Islet of Langerhans (tissue), 1 donor: ENCODE results near the gene CBR3.
A peak's percentile ranks its signal among the peaks of the same experiment; 100 is the strongest.

ENCODE experiments used
- FAIRE-seq: peaks from one replicate; lab custom pipeline; 2011; peaks lifted over from hg19 to GRCh38; lab: Jason Lieb, UNC

CBR3 gene

DNA sequence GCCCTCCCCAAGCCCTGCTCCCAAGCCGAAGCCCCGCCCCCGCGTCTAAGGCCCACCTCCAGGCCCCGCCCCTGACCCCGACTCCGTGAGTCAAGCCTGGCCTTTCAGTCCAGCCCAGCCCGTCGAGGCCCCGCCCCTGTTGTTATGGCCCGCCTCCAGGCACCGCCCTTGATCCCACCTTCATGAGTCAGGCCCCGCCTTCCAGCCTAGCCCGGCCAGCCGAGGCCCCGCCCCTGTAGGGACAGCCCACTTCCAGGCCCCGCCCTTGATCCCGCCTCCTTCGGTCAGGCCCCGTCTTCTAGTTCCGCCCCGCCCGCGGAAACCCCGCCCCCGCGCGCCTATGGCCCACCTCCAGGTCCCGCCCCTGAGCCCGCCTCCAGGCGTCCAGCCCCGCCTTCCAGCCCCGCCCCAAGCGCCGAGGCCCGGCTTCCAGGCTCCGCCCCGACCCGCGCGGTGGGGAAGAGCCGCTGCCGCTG, 21.5 kb downstream of the CBR3 start:
- FAIRE-seq: peak; percentile 47

DNA sequence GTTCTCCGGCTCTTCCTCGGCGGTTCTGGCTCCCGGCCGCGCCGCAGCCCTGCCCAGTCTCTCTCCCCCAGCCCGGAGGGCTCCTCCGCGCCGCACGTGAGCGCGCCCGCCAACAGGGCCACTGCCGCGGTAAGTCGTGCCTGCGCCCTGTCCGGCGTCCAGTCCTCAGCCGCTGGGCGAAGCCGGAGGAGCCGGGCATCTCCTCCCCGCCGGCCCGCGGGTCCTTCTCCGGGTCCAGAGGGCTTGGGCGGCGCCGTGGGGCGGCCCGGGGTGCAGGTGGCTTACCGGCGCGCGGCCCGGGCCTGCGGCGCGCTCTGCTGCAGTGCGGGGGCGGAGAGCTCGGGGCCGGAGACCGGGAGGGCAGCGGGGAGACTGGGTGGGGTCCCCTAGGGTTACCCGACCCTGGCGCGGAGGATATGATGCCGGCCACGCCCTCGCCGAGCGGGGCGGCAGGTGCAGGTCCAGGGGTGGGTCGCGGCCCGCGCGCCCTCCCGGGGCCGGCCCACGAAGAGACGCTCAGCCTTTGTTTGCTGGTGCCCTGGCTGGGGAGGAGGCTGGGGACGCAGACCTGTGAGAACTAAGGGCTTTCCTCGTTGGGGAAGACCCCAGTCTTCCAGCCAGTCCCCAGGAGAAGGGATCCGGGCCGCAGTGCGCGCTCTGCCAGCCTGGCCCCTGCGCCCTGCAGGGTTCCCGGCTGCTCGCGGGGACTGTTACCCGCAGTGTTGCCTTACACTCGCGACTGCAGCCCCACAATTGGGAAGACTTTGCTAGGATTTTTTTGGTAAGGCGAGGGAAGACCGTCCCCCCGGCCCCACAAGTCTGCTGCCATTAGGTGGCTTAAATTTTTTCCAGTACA, 22.2 kb downstream of the CBR3 start, which contains the start of gene DOP1B:
Gene DOP1B, plus strand, starts transcription at position 10 of the 856 bp plus-strand sequence. CDS start 7,910 bp downstream, outside the sequence.
- no peak for FAIRE-seq

DNA sequence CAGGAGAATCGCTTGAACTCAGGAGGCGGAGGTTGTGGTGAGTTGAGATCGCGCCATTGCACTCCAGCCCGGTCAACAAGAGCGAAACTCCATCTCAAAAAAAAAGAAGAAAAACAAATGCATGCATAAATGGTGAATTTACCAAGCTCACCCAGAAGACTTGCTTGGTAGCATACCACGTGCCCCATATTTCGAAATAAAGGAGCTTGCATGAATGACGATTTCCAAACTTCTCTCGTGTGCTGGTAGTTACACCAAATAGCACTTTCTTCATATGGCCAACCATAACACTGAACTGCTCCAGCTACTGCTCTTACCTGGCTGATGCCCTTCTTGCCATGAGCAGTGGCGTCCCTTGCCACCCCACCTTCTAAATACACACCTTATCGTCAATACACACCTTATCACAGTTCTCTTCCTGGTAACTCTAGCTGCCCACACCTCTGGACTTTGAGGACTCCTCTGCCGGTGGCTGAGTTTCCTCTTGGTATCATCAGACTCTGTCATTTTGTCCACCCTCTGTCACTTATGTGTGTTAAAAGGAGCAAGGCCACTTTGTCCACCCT, 24.6 kb downstream of the CBR3 start:
- no peak for FAIRE-seq

DNA sequence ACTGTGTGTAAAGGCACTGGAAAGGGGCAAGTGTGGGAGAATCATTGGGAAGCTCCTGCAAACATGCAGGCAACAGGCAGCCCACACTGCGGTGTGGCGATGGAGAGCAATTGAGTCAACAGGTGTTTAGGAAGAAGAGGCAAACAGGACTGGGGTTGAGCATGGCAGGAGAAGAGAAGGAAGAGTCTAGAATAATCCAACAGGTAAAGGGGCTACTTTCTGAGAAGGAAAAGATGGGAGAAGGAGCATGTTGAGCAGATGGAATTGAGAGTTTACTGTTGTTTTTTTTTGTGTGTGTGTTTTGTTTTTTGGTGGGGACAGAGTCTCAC, 25.9 kb downstream of the CBR3 start:
- FAIRE-seq: no peak

DNA sequence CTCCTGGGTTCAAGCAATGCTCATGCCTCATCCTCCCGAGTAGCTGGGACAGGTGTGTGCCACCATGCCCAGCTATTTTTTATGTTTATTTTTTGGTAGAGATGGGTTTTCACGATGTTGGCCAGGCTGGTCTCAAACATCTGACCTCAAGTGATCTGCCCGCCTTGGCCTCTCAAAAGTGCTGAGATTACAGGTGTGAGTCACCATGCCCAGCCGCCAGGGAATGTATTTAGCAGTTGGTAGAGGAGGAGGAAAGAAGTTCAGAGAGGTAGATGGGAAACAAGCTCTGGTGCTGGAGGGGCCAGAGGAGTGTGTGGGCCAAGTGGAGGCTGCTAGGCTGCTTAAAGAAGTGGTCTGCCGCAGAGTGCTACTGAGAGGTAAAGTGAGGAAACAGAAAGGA, 27.8 kb downstream of the CBR3 start:
- no peak for FAIRE-seq

DNA sequence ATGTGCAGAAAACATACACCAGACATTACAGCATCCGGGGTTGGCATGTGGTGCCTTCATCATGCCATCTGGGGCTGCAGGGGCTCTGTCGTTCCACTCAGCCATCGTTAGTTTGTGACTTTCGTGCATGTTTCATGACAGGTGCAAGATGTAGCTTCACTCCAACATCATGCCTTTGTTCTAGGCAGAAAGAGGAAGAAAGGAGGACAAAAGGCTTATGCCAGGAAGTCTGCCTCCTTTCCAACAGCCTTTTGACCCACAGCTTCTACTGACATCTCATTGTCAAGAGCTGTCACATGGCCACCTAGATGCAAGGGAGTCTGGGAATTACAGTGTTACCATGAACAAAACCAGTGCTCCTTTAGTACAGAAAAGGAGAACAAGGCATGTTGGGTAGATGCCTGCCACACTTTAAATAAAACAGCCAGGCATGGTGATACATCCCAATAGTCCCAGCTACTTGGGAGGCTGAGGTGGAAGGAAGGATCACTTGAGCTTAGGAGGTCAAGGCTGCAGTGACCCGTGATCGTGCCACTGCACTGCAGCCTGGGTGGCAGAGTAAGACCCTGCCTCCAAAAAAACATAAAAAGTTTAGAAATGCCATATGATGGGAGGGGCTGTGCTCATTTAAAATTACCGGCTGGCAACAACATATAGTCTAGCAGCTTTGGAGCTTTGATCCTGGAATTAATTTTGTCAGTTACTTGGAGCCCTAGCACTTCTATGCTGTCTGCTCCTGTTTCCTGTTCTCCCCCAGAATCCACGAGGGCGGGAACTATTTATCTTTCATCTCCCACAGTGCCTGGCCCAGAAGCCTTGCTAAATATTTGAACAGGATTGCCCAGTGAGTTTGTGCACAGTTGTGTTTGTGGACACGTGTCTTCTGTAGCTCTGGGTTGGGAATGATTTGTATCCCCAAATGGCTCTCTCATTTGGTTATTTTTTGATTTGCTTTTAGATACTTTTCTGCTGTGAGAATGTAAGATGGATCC, 29.2 kb downstream of the CBR3 start:
- no peak for FAIRE-seq

DNA sequence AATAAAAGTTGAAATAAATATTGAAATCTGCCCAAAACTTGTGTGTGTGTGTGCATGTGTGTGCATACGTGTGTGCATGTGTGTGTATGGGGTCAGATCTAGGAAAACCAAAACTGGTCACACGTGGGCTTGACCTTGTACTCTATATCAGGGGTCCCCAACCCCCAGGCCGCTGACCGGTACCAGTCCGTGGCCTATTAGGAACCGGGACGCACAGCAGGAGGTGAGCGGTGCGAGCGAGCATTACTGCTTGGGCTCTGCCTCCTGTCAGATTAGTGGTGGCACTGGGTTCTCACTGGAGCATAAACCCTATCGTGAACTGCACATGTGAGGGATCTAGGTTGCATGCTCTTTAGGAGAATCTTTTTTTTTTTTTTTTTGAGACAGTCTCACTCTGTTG, 30.5 kb downstream of the CBR3 start:
- FAIRE-seq: no peak

DNA sequence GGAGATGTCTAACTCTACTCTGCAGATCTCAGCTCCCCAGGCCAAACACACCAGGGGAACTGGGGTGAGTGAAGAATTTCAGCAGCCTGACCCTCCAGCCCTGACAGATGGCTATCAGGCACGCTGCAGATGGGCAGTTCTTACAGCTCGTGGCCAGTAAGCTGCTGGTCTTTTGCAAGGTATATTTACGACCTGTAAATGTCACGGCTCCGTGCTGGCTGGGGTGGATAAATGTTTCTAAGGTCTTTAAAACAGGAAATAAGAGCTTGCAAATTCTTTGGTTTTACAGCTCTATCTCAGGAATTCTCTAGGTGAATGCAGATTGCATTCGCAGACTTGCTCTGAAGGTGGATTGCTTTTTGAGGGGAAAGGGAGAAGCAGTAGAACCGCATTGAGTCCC, 31.8 kb downstream of the CBR3 start:
- FAIRE-seq: no peak

DNA sequence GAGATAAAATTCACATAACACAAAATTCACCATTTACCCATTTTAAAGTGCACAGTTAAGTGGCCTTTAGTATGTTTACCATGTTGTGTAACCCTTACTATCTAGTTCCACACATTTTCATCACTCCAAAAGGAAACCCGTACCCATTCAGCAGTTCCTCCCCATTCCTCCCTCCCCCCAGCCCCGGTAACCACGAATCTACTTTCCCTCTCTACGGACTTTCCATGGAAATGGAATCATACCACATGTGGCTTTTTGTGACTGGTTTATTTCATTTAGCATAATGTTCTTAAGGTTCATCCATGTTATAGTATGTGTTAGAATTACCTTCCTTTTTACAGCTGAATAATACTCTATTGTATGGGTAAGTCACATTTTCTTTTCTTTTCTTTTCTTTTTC, 32.7 kb downstream of the CBR3 start:
- no peak for FAIRE-seq

DNA sequence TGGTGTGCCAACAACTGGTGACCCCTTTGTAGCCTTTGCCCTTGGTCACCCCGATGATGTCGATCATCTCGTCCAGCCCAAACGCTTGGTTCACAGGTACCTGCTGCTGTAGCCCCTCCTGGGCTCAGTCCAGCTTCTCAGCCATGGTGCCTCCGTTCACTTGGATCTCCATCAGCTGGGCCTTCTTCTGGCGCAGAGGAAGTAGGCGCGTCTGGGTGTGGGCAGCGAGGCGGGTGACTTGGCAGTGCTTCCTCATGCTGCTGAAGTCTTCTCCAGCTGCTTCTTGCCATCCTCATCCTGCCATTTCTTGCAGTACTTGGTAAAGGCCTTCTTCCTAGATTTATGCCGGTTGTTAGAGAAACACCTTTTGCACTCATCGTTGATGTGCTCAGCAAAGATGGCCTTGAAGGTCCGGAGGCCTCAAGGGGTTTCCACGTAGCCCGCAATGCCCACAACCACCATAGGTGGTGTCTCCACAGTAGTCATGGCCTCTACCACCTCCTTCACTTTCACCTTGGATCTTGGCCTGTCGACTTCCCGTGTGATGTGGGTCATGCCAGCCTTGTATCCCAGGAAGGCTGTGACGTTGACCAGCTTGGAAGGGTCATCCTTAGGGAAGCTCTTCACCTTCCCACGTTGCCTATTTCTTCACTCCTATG, 34.7 kb downstream of the CBR3 start:
- FAIRE-seq: no peak

DNA sequence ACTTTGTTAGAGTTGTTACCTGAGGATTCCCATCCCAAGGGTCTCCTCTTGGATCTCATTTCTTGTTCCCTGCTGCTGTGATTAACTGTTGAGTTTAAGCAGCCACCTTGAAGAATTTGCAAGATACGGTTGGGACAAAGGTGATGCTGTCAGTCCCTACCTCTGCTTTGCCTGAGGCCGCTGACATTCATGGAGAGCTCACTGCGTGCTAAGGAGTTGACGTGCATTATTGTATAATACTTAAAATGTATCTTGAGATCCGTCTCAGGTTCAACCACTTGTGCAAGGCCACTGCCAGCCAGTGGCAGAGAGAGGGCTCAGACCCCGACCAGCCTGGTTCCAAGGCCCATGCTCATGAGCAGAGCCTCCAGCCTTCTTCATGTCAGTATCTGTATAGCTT, 35.9 kb downstream of the CBR3 start:
- no peak for FAIRE-seq

DNA sequence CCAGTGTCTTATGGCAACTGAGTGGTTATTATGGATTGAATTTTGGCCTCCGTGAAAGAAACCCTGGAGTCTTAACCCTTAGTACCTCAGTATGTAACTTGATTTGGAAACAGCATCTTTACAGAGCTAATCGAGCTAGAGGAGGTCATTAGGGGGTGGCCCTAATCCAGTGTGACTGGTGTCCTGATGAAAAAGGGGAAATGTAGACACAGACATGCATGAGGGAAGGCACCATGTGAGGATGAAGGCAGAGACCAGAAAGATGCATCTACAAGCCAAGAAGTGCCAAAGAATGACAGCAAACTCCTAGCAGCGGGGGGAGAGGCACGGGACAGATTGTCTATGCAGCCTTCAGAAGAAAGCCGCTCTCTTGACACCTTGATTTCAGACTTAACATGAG, 36.5 kb downstream of the CBR3 start:
- no peak for FAIRE-seq

DNA sequence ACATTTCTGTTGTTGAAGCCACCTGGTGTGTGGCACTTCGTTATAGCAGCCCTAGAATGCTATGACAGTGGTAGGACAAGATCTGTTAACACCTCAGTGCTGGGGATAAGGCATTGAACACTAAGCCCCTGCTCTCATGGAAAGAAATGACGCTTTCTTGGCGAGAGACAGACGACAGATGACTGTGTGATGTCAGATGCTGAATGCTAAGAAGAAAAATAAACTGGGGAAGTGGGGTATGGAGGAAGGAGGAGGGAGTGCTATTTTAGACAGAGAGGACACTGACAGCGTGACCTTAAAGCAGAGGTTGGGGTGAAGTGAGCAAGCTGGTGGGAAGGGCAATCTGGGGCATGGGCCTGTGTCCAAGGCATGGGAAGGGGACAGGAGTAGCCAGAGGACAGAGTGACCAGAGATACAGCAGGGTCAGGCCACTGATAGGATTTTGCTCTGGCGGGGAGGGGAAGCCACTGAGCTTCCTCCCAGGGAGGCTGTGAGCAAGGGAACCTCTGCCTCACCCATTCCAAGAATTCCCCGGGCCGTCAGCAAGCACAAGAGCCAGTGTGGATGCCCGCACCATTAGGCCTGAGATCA, 37.0 kb downstream of the CBR3 start:
- no peak for FAIRE-seq

DNA sequence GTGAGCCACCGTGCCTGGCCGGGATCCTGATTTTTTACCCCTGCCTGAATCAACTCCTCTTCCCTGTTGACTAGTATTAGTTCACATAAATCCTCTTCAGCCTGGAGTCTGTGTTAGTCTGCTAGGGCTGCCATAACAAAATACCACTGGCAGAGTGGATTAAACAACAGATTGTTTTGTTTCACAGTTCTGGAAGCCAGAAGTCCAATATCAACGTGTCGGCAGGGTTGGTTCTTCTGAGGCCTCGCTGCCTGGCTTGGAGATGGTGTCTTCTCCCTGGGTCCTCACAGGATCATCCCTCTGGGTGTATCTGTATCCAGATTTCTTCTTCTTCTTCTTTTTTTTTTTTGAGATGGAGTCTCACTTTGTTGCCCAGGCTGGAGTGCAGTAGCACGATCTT, 39.9 kb downstream of the CBR3 start:
- no peak for FAIRE-seq

DNA sequence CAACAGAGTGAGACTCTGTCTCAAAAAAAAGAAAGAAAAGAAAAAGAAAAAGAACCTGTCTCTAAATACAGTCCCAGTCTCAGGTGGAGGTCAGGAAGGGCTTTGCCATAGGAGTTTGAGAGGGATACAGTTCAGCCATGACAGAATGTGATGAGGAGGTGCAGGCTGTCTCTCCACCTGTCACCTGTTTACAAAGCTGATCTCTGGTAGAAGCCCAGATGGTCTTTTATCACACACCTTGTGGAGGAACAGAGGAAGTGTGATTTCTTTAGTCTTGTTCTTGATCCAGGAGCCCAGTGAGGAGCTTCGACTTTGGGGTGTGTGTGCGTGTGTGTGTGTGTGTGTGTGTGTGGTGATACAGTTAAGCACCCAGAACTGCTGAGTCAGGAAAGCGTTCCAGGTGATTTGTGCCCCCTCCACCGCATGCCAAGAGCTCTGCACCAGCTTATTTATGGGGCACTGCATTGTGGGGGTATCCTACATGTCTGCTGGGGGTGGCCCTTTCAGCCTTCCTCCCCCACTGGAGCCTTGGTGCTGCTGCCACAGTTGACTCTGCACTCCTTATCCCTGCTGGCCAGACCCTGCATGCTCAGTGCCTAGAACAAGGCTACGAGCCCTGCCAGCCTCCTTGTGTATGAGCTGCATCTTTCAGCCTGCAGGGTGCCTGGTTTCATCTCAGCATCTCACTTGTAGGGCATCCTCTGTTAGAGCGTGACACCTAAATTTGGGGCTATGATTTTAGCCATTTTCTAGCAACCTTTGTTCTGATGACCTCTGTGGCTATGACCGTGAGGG, 41.1 kb downstream of the CBR3 start:
- FAIRE-seq: no peak

DNA sequence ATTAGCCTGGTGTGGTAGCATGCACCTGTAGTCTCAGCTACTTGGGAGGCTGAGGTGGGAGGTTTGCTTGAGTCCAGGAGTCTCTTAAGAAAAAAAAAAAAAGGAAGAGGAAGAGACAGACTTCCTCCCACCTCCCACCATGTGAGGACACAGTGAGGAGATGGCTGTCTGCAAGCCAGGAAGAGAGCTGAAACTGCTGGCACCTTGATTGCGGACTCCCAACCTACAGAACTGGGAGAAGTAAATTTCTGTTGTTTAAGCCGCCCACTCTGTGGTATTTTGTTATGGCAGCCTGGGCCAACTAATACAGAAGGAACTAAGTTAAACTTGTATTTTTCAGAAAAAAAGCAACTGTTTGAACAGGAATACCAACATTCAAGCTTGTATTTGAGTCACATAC, 43.5 kb downstream of the CBR3 start:
- FAIRE-seq: no peak

DNA sequence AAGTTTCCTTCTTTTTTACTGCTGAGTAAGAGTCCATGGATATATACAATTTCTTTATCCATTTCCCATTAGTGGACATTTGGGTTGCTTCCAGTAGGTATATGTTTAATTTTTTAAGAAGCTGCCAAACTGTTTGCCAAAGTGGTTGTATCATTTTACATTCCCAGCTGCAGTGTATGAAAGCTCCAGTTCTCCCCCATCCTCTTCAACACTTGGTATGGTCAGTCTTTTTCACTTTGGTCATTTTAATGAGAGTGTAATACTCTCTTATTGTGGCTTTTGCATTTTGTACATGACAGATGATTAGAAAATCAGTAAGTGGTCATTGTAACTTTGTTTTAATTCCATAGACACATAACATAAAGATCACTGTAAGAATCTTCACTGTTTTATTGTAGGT, 44.3 kb downstream of the CBR3 start:
- no peak for FAIRE-seq

DNA sequence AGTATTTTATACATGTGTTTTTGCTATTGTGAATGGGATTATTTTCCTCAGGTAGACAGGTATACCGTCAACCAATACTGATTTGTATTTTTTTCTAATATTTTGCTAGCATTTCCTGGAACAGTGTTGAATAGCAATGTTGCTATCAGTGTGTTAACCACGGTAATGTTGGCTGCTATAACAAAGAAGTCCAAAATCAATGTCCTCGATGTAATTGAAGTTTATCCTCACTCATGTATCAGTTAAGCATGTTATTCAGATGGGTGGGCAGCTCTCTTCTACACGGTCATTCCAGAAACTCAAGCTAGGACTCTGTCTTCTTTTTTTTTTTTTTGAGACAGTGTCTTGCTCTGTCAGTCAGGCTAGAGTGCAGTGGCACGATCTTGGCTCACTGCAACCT, 46.1 kb downstream of the CBR3 start:
- no peak for FAIRE-seq

DNA sequence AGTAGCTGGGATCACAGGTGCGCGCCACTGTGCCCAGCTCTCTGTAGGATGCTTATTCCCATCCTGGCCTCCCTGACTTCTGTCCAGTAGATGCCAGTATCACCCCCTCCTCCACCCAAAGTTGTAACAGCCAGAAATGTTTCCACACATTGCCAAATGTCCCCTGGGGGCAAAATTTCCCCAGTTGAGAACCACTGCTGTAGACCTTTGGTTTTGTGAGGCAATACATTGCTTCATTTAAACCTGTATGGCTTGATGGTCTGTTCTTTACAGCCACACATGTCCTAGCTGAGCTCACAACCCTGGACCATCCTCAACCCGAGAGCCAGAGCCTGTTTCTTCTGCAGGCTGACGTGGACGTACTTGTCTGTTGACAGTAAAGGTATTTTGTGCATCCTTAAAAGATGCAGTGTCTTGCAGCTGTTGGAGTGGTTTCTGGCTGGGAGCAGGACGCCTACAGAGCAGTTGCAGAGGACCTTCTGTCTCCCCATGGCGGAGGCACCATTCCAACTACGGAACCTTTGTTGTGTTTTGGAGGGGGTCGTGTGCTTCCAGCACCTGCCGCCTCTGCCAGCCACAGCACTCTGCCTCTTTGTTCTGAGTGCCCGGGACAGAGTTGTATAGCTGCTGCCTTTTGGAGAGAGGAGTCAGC, 48.4 kb downstream of the CBR3 start:
- FAIRE-seq: no peak

DNA sequence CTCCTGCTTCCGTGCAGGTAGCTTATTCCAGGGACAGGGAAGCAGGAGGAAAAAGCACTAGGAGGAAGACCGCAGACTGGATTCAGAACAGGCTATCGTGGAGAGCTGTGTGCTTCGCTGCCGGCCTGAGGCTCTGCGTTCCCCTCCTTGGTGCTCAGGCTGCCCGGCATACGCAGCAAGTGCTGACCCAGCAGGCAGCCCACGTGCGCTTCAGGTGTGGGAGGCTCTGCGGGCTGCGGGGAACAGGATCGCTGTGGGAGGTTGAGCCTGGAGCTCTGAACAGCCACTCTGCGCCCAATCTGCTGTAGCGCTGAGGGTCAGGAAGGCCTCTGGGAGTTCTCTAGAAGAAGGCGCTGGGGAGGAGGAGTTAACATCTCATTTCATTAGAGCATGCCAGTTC, 49.7 kb downstream of the CBR3 start:
- FAIRE-seq: no peak

DNA sequence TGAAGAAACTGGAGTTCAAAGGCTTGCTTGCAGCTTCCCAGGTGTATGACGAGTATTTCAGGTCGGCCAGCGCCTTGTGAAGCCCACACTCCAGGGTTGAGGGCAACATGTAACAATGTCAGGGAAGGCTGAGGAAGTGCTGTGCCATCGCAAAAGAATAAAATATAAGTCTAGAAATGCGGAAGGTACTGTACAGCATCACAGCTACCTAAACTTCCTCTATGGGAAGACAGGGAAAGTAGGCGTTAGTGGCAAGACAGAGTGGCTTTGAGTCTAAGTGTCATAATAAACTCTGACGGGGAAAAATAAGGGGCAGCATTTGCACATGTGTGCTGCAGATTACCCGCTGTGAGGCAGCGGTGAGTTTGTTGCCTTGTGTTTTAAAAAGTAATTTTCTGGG, 50.6 kb downstream of the CBR3 start:
- FAIRE-seq: no peak
